Measurements from ENCODE around the gene CUL4B. TPM values are rescaled to one million over a fixed set of nuclear protein-coding genes. Genes with fewer than 3 reads are reported as not detected.

The CUL4B gene
- total and polyA plus RNA-seq, 2 donors from 2014 or later = 15.7 to 34.7 TPM

DNA sequence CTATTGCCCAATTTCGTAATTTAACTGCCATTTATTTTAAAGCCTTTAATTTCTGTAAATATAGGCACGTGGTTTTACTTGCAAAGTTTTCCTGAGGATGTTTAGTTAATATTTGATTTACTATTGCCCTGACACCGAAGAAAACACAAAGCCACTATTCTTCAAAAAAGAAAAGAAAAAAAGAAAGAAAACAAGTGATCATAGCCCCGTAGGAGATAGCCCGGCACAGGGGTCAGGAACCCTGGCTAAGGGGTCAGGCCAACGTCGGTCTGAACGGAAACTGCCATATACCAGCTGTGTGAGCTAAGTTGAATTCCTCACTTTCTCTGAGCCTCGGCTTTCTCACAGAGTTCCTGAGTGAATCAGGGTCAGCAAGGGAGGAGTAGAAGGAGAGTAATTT lies 74.0 kb downstream of the CUL4B start:
- peak overlapping the region in 1 of 3 donors; percentile 26 for H3K9ac ChIP-seq (ENCODE audit: low read length in 3 of 3)
- peaks cover 0 to 3% (median 0%) of the 10 kb centered on the region in 3 donors for H3K4me1 ChIP-seq (ENCODE audit: control insufficient read depth in 2 of 3, insufficient read depth in 2 of 3, low read depth in 1 of 3, low read length in 3 of 3)
- H3K4me3 ChIP-seq (ENCODE audit: low read length in 3 of 3) = peak overlapping the region in 1 of 3 donors; percentile 72
- no peaks in the 10 kb centered on the region for H3K9me3 ChIP-seq (ENCODE audit: control insufficient read depth in 2 of 3, insufficient read depth in 1 of 3, low read length in 3 of 3)
- H3K36me3 ChIP-seq (ENCODE audit: control insufficient read depth in 2 of 3, insufficient read depth in 3 of 3, low read length in 3 of 3) = no peaks in the 10 kb centered on the region
- H3K27me3 ChIP-seq (ENCODE audit: control insufficient read depth, insufficient read depth, low read length) = no peaks in the 10 kb centered on the region
- H3K27ac ChIP-seq (ENCODE audit: low read depth in 2 of 2, low read length in 2 of 2) = no peak overlapping the region
- DNase-seq = peak in 1 of 5 donors; percentile 16
- FAIRE-seq = peak; percentile 37
- TF ChIP-seq, protein P1, sequence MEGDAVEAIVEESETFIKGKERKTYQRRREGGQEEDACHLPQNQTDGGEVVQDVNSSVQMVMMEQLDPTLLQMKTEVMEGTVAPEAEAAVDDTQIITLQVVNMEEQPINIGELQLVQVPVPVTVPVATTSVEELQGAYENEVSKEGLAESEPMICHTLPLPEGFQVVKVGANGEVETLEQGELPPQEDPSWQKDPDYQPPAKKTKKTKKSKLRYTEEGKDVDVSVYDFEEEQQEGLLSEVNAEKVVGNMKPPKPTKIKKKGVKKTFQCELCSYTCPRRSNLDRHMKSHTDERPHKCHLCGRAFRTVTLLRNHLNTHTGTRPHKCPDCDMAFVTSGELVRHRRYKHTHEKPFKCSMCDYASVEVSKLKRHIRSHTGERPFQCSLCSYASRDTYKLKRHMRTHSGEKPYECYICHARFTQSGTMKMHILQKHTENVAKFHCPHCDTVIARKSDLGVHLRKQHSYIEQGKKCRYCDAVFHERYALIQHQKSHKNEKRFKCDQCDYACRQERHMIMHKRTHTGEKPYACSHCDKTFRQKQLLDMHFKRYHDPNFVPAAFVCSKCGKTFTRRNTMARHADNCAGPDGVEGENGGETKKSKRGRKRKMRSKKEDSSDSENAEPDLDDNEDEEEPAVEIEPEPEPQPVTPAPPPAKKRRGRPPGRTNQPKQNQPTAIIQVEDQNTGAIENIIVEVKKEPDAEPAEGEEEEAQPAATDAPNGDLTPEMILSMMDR (IDR thresholded peaks at IDR 0.05; ENCODE audit: borderline replicate concordance, extremely low read depth, insufficient read depth) = no peak
- intact Hi-C loops (cut with DNase I) = no loop called here

DNA sequence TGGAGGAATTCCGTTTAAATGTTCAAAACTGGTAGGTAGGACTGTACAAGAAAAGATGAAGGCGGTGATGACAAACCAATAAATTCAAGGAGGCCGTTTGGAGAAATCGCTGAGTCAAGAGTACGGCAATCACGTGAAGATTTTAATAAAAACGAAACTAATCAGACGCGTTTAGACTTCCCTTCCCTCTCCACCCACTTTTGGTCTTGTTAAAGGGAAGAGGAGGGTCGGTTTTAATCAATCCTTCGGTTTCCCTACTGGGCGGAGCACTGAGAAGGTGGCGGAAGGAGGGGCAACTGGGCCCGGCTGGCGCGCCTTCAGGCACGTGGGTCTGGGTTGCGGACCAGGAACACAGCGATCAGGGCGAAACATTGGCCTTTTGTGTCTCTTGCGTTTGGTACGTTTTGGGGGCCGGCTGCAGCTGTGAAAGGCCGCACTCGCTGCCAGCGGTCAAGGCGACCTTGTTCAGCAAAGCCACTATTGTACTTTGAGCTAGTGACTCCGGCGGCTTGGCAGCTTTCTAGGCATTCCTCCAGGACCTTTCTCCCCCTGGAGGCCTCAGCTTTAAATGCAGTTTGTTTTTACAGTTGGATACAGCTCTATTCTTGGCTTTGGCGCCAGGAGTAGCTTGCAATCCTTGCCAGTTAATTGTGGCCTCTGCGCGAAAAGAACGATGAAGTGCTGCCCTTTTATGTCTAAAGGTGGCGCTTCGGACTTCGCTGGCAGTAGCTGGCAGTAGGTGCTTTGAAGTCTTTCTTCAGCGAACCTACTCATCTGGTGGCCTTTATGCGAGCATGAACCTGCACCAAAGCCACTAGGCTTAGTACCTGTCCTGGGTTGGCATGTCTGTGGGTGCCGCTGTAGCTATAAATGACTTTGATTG lies 74.9 kb downstream of the CUL4B start:
- peak overlapping the region; percentile 29 to 80 (median 63) for H3K9ac ChIP-seq (ENCODE audit: low read length in 3 of 3)
- H3K4me3 ChIP-seq (ENCODE audit: low read length in 3 of 3) = peak overlapping the region; percentile 66 to 72 (median 71)
- TF ChIP-seq, protein P1 (IDR thresholded peaks at IDR 0.05; ENCODE audit: borderline replicate concordance, extremely low read depth, insufficient read depth) = peak; percentile 28
- no peaks in the 10 kb centered on the region for H3K27me3 ChIP-seq (ENCODE audit: control insufficient read depth, insufficient read depth, low read length)
- H3K36me3 ChIP-seq (ENCODE audit: control insufficient read depth in 2 of 3, insufficient read depth in 3 of 3, low read length in 3 of 3) = no peaks in the 10 kb centered on the region
- H3K27ac ChIP-seq (ENCODE audit: low read depth in 2 of 2, low read length in 2 of 2) = peak overlapping the region; percentile 93 to 94
- FAIRE-seq (no peak), DNase-seq (peak; percentile 72 to 91 (median 84))
- intact Hi-C loops (cut with DNase I) = no loop called here
- H3K4me1 ChIP-seq (ENCODE audit: control insufficient read depth in 2 of 3, insufficient read depth in 2 of 3, low read depth in 1 of 3, low read length in 3 of 3) = peaks cover 0 to 3% (median 0%) of the 10 kb centered on the region in 3 donors
- H3K9me3 ChIP-seq (ENCODE audit: control insufficient read depth in 2 of 3, insufficient read depth in 1 of 3, low read length in 3 of 3) = no peaks in the 10 kb centered on the region

DNA sequence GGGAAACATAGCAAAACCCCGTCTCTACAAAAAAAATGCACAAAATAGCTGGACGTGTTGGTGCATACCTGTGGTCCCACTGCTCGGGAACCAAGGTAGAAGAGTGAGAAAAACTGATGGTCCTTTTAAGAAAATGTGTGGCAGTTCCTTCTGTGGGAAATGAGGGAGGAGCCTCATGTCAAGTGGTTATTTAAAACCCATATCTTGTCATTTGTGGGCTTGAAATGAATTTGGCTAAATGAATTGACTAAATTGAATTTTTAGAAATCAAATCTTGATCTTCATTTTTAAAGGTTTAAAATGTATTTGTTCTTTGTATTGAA lies 75.5 kb downstream of the CUL4B start:
- DNase-seq = peak in 1 of 5 donors; percentile 2
- Histone ChIP-seq H3K27ac (ENCODE audit: low read depth in 2 of 2, low read length in 2 of 2) (peak overlapping the region in 1 of 2 donors; percentile 94), H3K9me3 (ENCODE audit: control insufficient read depth in 2 of 3, insufficient read depth in 1 of 3, low read length in 3 of 3) (no peaks in the 10 kb centered on the region), H3K4me3 (ENCODE audit: low read length in 3 of 3) (peak overlapping the region; percentile 66 to 72 (median 71)), H3K27me3 (ENCODE audit: control insufficient read depth, insufficient read depth, low read length) (no peaks in the 10 kb centered on the region), H3K36me3 (ENCODE audit: control insufficient read depth in 2 of 3, insufficient read depth in 3 of 3, low read length in 3 of 3) (no peaks in the 10 kb centered on the region), H3K9ac (ENCODE audit: low read length in 3 of 3) (peak overlapping the region in 1 of 3 donors; percentile 63), H3K4me1 (ENCODE audit: control insufficient read depth in 2 of 3, insufficient read depth in 2 of 3, low read depth in 1 of 3, low read length in 3 of 3) (peaks cover 0 to 3% (median 0%) of the 10 kb centered on the region in 3 donors)
- intact Hi-C loops (cut with DNase I) = no loop called here
- TF ChIP-seq, protein P1 (IDR thresholded peaks at IDR 0.05; ENCODE audit: borderline replicate concordance, extremely low read depth, insufficient read depth) = no peak
- no peak for FAIRE-seq
